Left hindlimb (tissue), 1 donor: ENCODE results near the gene GNG3.
"Not testable (repeated sequence)": the region's sequence is repeated elsewhere in the genome, so short reads cannot be mapped to it uniquely, and the experiment has no call there.

Experiments
- DNase-seq: peaks from one replicate; pipeline ENCODE4 v3.0.0-alpha.2; 2018

Gene GNG3

GRCh38 chr11:62688491-62688890, 19.0 kb upstream of the GNG3 start:
- DNase-seq, result no peak

GRCh38 chr11:62689421-62690183, 17.9 kb upstream of the GNG3 start, which contains the start of gene LRRN4CL:
LRRN4CL (minus strand) TSS chr11:62689530; CDS start chr11:62688508, 1,022 bp downstream.
- peak; percentile 87 for DNase-seq

- not testable (repeated sequence) for DNase-seq
Observed at GRCh38 chr11:62693624-62694023, 13.9 kb upstream of the GNG3 start.

GRCh38 chr11:62694455-62695167, 12.9 kb upstream of the GNG3 start:
- DNase-seq, result peak; percentile 69

- no peak for DNase-seq
Observed at GRCh38 chr11:62702246-62702645, 5.2 kb upstream of the GNG3 start.

GRCh38 chr11:62703921-62704320, 3.6 kb upstream of the GNG3 start:
- not testable (repeated sequence) for DNase-seq

- no peak for DNase-seq
Observed at GRCh38 chr11:62705413-62705812, 2.1 kb upstream of the GNG3 start.

GRCh38 chr11:62705880-62706849, 1.3 kb upstream of the GNG3 start:
- peak; percentile 96 for DNase-seq

- DNase-seq, result no peak
Observed at GRCh38 chr11:62706850-62707247, 627 bp upstream of the GNG3 start.

- no peak for DNase-seq
Observed at GRCh38 chr11:62708392-62708791, 916 bp downstream of the GNG3 start.

- no peak for DNase-seq
Observed at GRCh38 chr11:62708793-62709192, 1.3 kb downstream of the GNG3 start.

GRCh38 chr11:62709247-62710000, 1.9 kb downstream of the GNG3 start:
- DNase-seq, result peak; percentile 98

- no peak for DNase-seq
Observed at GRCh38 chr11:62710001-62710345, 2.5 kb downstream of the GNG3 start.

GRCh38 chr11:62712276-62712812, 4.9 kb downstream of the GNG3 start:
- no peak for DNase-seq

GRCh38 chr11:62712861-62713260, 5.4 kb downstream of the GNG3 start:
- no peak for DNase-seq

- DNase-seq, result no peak
Observed at GRCh38 chr11:62713343-62713742, 5.9 kb downstream of the GNG3 start.

- no peak for DNase-seq
Observed at GRCh38 chr11:62715150-62716130, 8.0 kb downstream of the GNG3 start.

- DNase-seq, result no peak
Observed at GRCh38 chr11:62716206-62716605, 8.7 kb downstream of the GNG3 start.

GRCh38 chr11:62716816-62717215, 9.3 kb downstream of the GNG3 start:
- DNase-seq, result no peak

- DNase-seq, result no peak
Observed at GRCh38 chr11:62719302-62719978, 12.0 kb downstream of the GNG3 start.
